Hepatic stellate cell (primary cell): ENCODE data around the gene ARHGAP22.

Source experiments
- DNase-seq: peaks from one replicate; pipeline ENCODE4 v3.0.0; 2011; ENCODE audit warnings: low spot score

ARHGAP22 gene

GRCh38 chr10:48587819-48588218 lies 17.1 kb downstream of the ARHGAP22 start:
- no peak for DNase-seq

- no peak for DNase-seq
These were observed 17.8 kb downstream of the ARHGAP22 start for GRCh38 chr10:48587101-48587500.

- no peak for DNase-seq
These were observed 21.9 kb downstream of the ARHGAP22 start for GRCh38 chr10:48582970-48583369.

GRCh38 chr10:48580236-48580635 lies 24.6 kb downstream of the ARHGAP22 start:
- no peak for DNase-seq

GRCh38 chr10:48579251-48579960 lies 25.5 kb downstream of the ARHGAP22 start:
- peak; percentile 58 for DNase-seq

- DNase-seq: no peak
These were observed 27.7 kb downstream of the ARHGAP22 start for GRCh38 chr10:48577158-48577557.

- DNase-seq: no peak
These were observed 28.4 kb downstream of the ARHGAP22 start for GRCh38 chr10:48576501-48576900.

GRCh38 chr10:48575901-48576300 lies 29.0 kb downstream of the ARHGAP22 start:
- no peak for DNase-seq

GRCh38 chr10:48574817-48575380 lies 30.0 kb downstream of the ARHGAP22 start:
- DNase-seq: no peak

- DNase-seq: no peak
These were observed 30.5 kb downstream of the ARHGAP22 start for GRCh38 chr10:48574322-48574796.

- no peak for DNase-seq
These were observed 31.8 kb downstream of the ARHGAP22 start for GRCh38 chr10:48573045-48573444.

GRCh38 chr10:48572414-48572813 lies 32.5 kb downstream of the ARHGAP22 start:
- peak; percentile 42 for DNase-seq

- DNase-seq: no peak
These were observed 36.3 kb downstream of the ARHGAP22 start for GRCh38 chr10:48568546-48568945.

- no peak for DNase-seq
These were observed 36.7 kb downstream of the ARHGAP22 start for GRCh38 chr10:48568131-48568530.

GRCh38 chr10:48567346-48567745 lies 37.5 kb downstream of the ARHGAP22 start:
- DNase-seq: no peak

- no peak for DNase-seq
These were observed 40.3 kb downstream of the ARHGAP22 start for GRCh38 chr10:48564466-48565160.

GRCh38 chr10:48557511-48558123 lies 47.3 kb downstream of the ARHGAP22 start:
- peak; percentile 34 for DNase-seq

GRCh38 chr10:48556713-48557112 lies 48.2 kb downstream of the ARHGAP22 start:
- no peak for DNase-seq

GRCh38 chr10:48556065-48556464 lies 48.8 kb downstream of the ARHGAP22 start:
- DNase-seq: no peak

- no peak for DNase-seq
These were observed 49.4 kb downstream of the ARHGAP22 start for GRCh38 chr10:48555310-48556042.

GRCh38 chr10:48554656-48555055 lies 50.2 kb downstream of the ARHGAP22 start:
- DNase-seq: no peak

- no peak for DNase-seq
These were observed 50.6 kb downstream of the ARHGAP22 start for GRCh38 chr10:48554246-48554645.
